GM21717 (cell line): ENCODE results near the gene CWC27.
"Not testable (repeated sequence)": the region's sequence is repeated elsewhere in the genome, so short reads cannot be mapped to it uniquely, and the experiment has no call there.

Experiments
- ATAC-seq: cut with Tn5 transposase; IDR thresholded peaks from one replicate; pipeline ENCODE4 v1.9.1; 2021; ENCODE audit warnings: mild to moderate bottlenecking, moderate library complexity; ENCODE audit not compliant: unreplicated experiment

CWC27 gene

GRCh38 chr5:64838376-64838775 lies 69.6 kb downstream of the CWC27 start:
- ATAC-seq = no peak

DNA sequence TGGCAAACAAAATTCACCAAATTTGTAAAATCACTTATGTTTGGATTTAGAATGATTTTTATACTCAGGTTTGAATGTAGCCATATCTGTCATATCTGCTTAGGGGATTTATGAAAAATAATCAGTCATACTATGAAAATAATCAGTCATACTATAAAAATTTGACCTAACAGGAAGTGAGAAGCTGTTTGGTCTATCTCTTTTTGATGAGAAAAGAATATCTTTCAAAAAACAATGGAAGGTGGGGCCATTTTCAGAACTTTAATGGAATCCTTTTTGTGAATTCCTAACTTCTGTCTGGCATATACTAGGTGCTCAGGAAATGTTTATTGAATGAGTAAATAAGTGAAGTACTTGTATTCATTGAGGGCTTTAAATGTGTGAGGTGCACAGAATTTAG lies 70.1 kb downstream of the CWC27 start:
- no peak for ATAC-seq

DNA sequence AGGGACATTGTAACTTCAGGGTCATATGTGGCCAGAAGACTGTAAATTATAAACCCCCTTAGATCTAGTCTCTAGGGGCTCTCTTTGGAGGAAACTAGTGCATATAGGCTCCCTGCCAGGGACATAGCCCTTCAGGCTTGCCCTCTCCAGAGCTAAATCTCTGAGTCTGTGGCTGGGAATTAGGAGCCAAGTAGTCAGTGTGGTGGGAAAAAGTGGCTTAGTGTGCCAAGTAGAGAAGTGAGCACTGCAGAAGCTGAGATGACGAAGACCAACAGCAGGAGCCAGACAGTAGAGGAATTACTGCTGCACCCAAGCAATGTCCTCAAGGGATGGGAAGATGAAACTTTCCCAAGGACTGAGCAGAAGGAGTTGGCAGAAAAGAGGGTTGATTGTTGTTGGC lies 71.2 kb downstream of the CWC27 start:
- ATAC-seq = no peak

GRCh38 chr5:64840958-64841357 lies 72.2 kb downstream of the CWC27 start:
- ATAC-seq = no peak

DNA sequence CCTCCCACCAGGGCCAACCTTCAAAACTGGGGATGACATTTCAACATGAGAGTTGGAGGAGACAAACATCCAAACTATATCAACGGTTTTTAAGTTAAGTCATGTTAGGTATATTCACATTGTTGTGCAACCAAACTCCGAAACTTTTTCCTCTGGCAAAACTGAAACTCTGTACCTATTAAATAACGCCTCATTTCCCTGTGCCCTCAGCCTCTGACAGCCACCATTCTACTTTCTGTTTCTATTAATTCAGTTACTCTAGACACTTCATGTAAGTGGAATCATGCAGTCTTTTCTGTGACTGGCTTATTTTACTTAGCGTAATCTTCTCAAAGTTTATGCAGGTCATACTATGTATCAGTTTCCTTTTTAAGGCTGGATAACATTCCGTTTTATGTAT lies 85.0 kb downstream of the CWC27 start:
- ATAC-seq = no peak

DNA sequence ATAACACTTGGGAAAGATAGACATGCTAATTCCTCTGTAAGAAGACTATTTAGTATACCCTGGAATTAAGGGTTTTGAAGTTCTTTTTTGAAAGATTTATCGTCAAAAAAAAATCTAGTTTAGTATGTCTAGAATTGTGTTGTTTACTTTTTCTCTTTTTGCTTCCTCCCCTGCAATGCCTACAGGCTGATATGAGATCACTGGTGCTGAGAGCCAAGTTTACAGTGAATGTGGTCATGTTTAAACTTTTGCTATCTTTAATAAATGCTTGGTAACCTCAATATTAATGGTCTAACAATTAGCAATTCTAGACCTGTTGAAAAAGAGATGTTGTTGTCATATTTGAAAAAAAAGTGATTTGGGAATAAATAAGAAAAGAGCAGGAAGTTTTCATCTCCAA lies 86.1 kb downstream of the CWC27 start:
- no peak for ATAC-seq

DNA sequence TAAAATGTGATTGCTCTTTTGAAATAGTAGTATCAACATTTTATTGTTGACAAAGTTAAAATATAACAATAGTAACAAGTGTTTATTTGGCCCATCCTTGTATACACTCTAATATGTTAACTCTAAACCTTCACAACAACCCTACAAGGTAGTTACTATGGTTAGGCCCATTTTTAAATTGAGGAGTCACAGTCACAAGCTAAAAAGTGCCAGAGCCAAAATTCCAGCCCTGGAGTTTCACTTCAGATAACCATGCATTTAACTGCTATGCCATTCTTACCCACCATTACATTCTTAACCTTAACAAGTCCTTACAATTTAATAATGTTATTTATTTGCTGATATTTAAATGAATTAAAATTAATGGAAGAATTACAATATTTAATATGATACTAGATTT lies 91.2 kb downstream of the CWC27 start:
- ATAC-seq = no peak

- no peak for ATAC-seq
Observed at GRCh38 chr5:64861281-64861680, 92.6 kb downstream of the CWC27 start.

GRCh38 chr5:64864171-64864570 lies 95.4 kb downstream of the CWC27 start:
- ATAC-seq = no peak

DNA sequence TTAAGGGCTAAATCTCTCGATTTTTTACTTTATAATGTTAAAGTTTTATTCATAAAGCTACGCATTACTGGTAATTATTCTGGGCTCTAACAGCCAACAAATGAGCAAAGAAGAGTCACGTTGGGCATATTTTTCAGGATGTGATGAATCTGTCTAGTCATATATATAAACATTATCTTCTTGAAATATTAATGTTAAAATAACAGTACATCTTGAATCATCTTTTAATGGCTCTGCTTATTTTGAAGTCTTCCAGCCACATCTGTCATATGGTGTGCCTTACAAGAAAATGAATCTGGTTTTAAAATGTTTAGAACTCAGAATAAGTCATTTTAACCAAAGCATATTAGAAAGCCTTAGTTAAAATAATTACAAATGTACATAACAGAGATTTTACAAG lies 96.9 kb downstream of the CWC27 start:
- ATAC-seq = no peak

DNA sequence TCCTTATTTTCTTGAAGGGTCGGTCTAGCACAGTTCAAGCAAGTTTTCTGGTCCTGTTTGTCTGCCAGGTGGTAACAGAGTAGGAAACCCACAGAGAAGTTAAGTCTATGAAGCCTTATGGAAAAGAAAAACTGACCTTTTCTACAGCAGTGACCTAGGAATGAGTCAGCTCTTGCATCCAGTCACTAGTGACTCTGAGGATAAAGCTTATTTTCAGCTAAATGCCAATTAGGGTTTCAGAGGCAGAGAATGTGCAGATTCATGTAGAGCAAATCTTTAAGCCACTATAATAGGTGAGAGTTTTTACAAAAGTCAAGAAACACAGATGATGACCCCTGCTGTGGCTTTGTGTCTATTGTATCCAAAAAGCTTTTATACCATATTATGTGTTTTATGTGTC lies 100.7 kb downstream of the CWC27 start:
- ATAC-seq = no peak

GRCh38 chr5:64872044-64872443 lies 103.3 kb downstream of the CWC27 start:
- no peak for ATAC-seq

GRCh38 chr5:64873441-64873840 lies 104.7 kb downstream of the CWC27 start:
- no peak for ATAC-seq

- no peak for ATAC-seq
Observed at GRCh38 chr5:64874753-64875152, 106.0 kb downstream of the CWC27 start.

DNA sequence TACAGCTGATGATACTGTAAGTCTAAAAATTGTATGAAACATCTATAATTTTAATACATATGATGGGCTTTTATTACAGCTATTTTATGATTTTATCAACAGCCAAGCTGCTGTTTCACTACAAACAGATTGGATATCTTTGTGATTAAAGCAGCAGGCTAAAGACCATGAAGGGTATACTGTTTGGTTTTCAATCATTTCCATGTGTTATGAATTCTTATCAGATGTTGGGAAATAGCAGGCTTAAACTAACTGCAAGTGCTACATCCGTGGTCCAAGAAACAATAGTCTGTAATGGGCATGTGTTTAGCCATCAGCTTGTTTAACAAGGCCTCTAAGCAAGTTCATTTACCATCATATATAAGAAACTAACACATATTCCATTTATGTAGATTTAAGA lies 107.5 kb downstream of the CWC27 start:
- ATAC-seq = no peak

GRCh38 chr5:64880821-64881220 lies 112.1 kb downstream of the CWC27 start:
- ATAC-seq = no peak

GRCh38 chr5:64883912-64884311 lies 115.2 kb downstream of the CWC27 start:
- no peak for ATAC-seq

DNA sequence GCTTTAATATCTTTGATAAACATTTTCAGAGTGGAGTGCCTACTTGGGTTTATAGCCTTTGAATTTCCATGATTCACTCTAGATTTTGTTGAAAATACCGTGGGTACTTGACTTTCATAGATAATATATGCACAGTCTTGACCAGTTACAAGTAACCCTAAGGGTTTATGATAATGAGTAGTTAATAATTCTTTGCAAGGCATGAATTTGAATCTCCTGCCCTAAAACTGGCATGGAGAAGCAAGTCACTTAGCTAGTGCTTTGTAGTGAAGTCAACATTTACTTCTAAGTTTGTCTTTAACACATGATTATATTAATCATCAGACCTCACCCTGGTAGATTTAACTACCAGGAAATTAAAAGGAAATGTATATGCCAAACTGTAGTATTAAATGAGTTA lies 115.8 kb downstream of the CWC27 start:
- no peak for ATAC-seq

DNA sequence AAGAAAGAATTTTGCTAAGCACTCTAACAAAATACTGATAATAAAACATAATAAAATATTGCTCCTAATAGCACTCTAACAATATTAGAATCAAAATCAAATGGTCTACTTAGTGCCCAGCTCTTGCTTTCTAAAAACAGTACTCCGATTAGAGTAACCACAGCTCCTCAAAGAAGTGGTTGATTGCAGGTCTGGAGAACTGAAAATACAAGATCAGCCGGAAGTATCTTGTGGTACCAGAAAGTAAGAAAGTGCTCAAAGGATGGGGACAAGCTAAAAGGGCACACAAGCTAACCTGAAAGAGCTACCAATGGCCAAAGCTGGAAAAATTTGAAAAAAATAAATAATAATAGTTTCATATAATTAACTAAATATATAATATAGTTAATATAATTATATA lies 119.2 kb downstream of the CWC27 start:
- no peak for ATAC-seq

- no peak for ATAC-seq
Observed at GRCh38 chr5:64895748-64896147, 127.0 kb downstream of the CWC27 start.

- ATAC-seq = no peak
Observed at GRCh38 chr5:64899838-64900237, 131.1 kb downstream of the CWC27 start.

- ATAC-seq = no peak
Observed at GRCh38 chr5:64900618-64901017, 131.9 kb downstream of the CWC27 start.

- not testable (repeated sequence) for ATAC-seq
Observed at GRCh38 chr5:64907399-64907798, 138.7 kb downstream of the CWC27 start.

DNA sequence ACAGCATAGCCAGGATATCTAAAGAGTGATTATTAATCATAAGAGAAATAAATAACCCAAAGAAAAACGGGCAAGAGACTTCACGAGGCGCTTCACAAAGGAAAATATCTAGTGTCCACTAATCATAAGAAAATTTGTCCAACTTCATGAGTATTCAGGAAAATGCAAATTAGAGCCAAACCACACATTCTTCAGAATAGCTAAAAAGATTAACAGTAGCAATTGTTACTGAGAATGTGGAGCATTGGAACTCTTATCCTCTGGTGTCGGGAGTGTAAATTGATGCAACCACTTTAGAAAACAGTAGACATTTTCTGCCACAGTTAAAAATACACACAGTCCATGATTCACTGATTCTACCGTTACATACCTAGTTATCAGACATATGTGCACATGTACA lies 145.7 kb downstream of the CWC27 start:
- no peak for ATAC-seq
